Measurements from ENCODE around the gene GTF3C4. TPM values are rescaled to one million over a fixed set of nuclear protein-coding genes. Genes with fewer than 3 reads are reported as not detected.

Gene GTF3C4
- total RNA-seq, 1 donor from 2014 or later: 21.2 TPM

DNA sequence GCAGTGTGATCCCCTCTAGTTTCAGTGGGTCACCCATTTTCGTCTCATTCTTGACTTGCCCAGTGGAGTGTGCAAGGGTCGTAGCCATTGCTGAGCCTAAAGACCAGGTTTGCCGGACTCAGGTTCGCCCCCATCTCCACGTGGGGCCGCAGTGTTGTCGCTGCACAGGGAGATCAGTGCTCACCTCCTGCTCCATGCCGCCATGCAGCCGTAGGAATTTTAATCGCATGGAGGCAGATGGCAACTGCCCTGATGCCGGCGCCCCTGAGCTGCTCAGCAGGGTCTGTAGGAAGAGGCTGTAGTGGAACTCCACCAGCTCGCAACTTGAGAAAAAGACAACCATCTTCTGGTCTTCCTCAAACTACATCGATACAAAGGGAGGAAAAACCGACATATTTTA, 24.6 kb upstream of the GTF3C4 start:
- Mint-ChIP-seq H3K27me3 (ENCODE audit: unreplicated experiment) (no peaks in the 10 kb centered on the region), H3K9me3 (ENCODE audit: unreplicated experiment) (no peaks in the 10 kb centered on the region), H3K27ac (ENCODE audit: unreplicated experiment) (no peak overlapping the region), H3K36me3 (ENCODE audit: unreplicated experiment) (peaks cover 60% of the 10 kb centered on the region), H3K4me3 (ENCODE audit: unreplicated experiment) (no peak overlapping the region), H3K4me1 (ENCODE audit: unreplicated experiment) (peaks cover 8% of the 10 kb centered on the region)
- DNase-seq (ENCODE audit: extremely low spot score, unreplicated experiment): no peak
- TF ChIP-seq CTCF (IDR thresholded peaks at IDR 0.05): no peak

DNA sequence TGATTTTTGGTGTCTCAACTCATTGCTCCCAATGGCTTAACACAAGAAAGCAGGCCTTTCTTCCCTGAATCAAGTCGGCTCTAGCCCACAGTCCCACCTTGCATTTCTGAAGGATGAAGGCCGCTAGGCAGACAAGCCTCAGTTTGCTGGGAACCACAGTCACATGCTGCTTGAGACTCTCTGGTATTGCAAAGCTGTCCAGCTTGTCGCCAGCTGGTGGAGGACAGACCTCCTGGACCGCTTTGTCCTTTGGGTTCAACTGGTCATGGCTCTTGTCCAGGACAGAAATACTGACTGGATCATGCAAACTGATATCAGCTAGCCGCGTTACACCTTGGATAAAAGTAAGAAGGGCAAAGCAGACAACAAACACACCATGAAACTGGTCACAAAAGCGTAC, 23.5 kb upstream of the GTF3C4 start:
- TF ChIP-seq CTCF (IDR thresholded peaks at IDR 0.05): no peak
- no peaks in the 10 kb centered on the region for H3K9me3 Mint-ChIP-seq (ENCODE audit: unreplicated experiment)
- no peak for DNase-seq (ENCODE audit: extremely low spot score, unreplicated experiment)
- H3K4me3 Mint-ChIP-seq (ENCODE audit: unreplicated experiment): no peak overlapping the region
- H3K36me3 Mint-ChIP-seq (ENCODE audit: unreplicated experiment): peaks cover 52% of the 10 kb centered on the region
- peaks cover 8% of the 10 kb centered on the region for H3K4me1 Mint-ChIP-seq (ENCODE audit: unreplicated experiment)
- no peaks in the 10 kb centered on the region for H3K27me3 Mint-ChIP-seq (ENCODE audit: unreplicated experiment)
- peak overlapping the region; percentile 43 for H3K27ac Mint-ChIP-seq (ENCODE audit: unreplicated experiment)

DNA sequence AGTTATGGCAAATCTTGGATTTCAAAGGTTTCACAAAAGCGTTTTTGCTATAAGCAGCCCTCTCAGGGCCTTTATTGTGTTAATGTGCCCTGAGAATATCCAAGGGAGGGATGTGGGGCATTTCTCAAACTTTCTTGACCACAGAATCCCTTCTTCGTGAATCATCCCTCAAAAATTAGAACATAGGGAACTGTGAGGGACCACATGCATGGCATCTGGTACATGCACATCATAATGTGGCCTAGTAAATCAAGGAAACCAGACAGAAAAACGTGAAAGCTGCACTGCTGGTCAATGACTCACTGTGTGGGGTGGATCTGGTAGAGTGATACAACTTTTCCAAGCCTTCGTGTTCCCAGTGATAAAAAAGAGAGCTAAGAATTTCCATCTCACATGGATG, 22.9 kb upstream of the GTF3C4 start:
- no peak for DNase-seq (ENCODE audit: extremely low spot score, unreplicated experiment)
- H3K4me3 Mint-ChIP-seq (ENCODE audit: unreplicated experiment): no peak overlapping the region
- no peaks in the 10 kb centered on the region for H3K27me3 Mint-ChIP-seq (ENCODE audit: unreplicated experiment)
- H3K9me3 Mint-ChIP-seq (ENCODE audit: unreplicated experiment): no peaks in the 10 kb centered on the region
- TF ChIP-seq CTCF (IDR thresholded peaks at IDR 0.05): no peak
- peaks cover 8% of the 10 kb centered on the region for H3K4me1 Mint-ChIP-seq (ENCODE audit: unreplicated experiment)
- H3K36me3 Mint-ChIP-seq (ENCODE audit: unreplicated experiment): peaks cover 50% of the 10 kb centered on the region
- H3K27ac Mint-ChIP-seq (ENCODE audit: unreplicated experiment): peak overlapping the region; percentile 43

- TF ChIP-seq CTCF (IDR thresholded peaks at IDR 0.05): no peak
- Mint-ChIP-seq H3K4me1 (ENCODE audit: unreplicated experiment) (peaks cover 8% of the 10 kb centered on the region), H3K27me3 (ENCODE audit: unreplicated experiment) (no peaks in the 10 kb centered on the region), H3K27ac (ENCODE audit: unreplicated experiment) (peak overlapping the region; percentile 4), H3K4me3 (ENCODE audit: unreplicated experiment) (no peak overlapping the region), H3K9me3 (ENCODE audit: unreplicated experiment) (no peaks in the 10 kb centered on the region), H3K36me3 (ENCODE audit: unreplicated experiment) (peaks cover 51% of the 10 kb centered on the region)
- no peak for DNase-seq (ENCODE audit: extremely low spot score, unreplicated experiment)
These were observed 22.5 kb upstream of the GTF3C4 start for GRCh38 chr9:132647806-132648205.

DNA sequence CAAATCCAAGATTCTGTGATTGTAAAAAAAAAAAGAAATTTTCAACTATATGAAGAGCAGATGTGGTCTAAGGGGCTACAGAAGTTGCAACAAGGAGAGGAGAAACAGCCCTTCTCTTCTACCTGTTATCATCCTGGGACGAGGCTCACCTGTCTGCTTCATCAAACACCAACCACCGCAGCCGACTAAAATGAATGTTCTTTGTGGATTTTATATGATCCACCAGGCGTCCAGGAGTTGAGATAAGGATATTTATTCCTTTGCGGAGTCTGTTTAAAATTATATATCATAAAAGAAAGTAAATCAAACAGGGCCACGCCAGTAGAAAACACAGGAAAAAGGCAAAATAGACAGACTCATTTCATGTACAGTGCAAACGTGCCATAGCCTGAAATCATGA, 22.0 kb upstream of the GTF3C4 start:
- H3K36me3 Mint-ChIP-seq (ENCODE audit: unreplicated experiment): peaks cover 47% of the 10 kb centered on the region
- no peak for DNase-seq (ENCODE audit: extremely low spot score, unreplicated experiment)
- TF ChIP-seq CTCF (IDR thresholded peaks at IDR 0.05): no peak
- no peaks in the 10 kb centered on the region for H3K9me3 Mint-ChIP-seq (ENCODE audit: unreplicated experiment)
- no peak overlapping the region for H3K4me3 Mint-ChIP-seq (ENCODE audit: unreplicated experiment)
- H3K27me3 Mint-ChIP-seq (ENCODE audit: unreplicated experiment): no peaks in the 10 kb centered on the region
- no peak overlapping the region for H3K27ac Mint-ChIP-seq (ENCODE audit: unreplicated experiment)
- peaks cover 8% of the 10 kb centered on the region for H3K4me1 Mint-ChIP-seq (ENCODE audit: unreplicated experiment)
